LNCAP (cell line): ENCODE results near the gene FLII.

Experiments used
- CTCF ChIP-seq: fragments of 450-650 bp; IDR thresholded peaks from 2 replicates; pipeline ENCODE4 v1.5.1; 2017; ENCODE audit warnings: mild to moderate bottlenecking

Gene FLII

GRCh38 chr17:18227635-18228034 lies 30.9 kb downstream of the FLII start:
- no peak for TF ChIP-seq CTCF

- TF ChIP-seq CTCF: no peak
Measured at GRCh38 chr17:18226284-18226945, 32.1 kb downstream of the FLII start.

- TF ChIP-seq CTCF: no peak
Measured at GRCh38 chr17:18225642-18226283, 32.8 kb downstream of the FLII start.

GRCh38 chr17:18225121-18225641 lies 33.4 kb downstream of the FLII start, which contains the start of gene LLGL1:
Gene LLGL1, plus strand, starts transcription at chr17:18225635. Its CDS starts 48 bp downstream, at chr17:18225683.
- TF ChIP-seq CTCF: no peak

GRCh38 chr17:18224387-18225120 lies 34.0 kb downstream of the FLII start:
- no peak for TF ChIP-seq CTCF

GRCh38 chr17:18224053-18224386 lies 34.5 kb downstream of the FLII start:
- TF ChIP-seq CTCF: no peak

GRCh38 chr17:18218756-18219415 lies 39.7 kb downstream of the FLII start:
- no peak for TF ChIP-seq CTCF
